ENCODE measurements around the gene NEK1.
"Not testable (repeated sequence)": the region's sequence is repeated elsewhere in the genome, so short reads cannot be mapped to it uniquely, and the experiment has no call there.

The NEK1 gene

GRCh38 chr4:169492436-169493163 is 119.8 kb downstream of the NEK1 start:
- peak; percentile 8 for DNase-seq

DNA sequence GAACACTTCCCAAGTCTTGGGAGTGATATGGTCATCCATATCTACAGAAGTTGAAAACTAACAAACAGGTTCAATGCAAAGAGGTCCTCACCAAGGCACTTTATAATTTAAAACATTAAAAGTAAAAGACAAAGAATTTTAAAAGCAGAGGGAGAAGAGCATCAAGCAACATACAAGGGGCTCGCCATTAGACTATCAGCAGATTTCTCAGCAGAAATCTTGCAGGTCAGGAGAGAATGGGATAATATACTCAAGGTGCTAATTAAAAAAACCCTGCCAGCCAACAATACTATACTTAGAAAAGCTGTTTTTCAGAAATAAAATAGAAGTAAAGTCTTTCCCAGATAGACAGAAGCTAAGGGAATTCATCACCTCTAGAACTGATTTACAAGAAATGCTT is 121.2 kb downstream of the NEK1 start:
- no peak for DNase-seq

DNA sequence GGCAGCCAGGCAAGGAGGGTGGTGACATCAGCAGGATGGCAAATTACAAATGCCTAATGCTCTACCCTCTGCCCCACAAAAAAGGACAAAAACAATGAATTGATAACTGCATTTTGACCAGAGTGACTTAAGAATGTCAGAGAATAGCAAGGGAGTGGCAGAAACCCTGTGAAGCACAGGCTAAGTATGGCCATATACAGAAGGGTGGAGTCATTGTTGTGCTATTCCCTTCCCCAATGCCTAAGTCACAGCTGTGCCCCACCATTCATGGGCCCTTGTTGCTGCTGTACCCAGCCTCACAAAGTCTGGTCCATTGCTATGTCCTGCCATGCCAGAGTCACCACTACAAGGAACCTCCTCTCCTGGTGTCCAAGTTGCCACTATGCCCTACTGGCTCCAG is 123.1 kb downstream of the NEK1 start:
- DNase-seq, result no peak

DNA sequence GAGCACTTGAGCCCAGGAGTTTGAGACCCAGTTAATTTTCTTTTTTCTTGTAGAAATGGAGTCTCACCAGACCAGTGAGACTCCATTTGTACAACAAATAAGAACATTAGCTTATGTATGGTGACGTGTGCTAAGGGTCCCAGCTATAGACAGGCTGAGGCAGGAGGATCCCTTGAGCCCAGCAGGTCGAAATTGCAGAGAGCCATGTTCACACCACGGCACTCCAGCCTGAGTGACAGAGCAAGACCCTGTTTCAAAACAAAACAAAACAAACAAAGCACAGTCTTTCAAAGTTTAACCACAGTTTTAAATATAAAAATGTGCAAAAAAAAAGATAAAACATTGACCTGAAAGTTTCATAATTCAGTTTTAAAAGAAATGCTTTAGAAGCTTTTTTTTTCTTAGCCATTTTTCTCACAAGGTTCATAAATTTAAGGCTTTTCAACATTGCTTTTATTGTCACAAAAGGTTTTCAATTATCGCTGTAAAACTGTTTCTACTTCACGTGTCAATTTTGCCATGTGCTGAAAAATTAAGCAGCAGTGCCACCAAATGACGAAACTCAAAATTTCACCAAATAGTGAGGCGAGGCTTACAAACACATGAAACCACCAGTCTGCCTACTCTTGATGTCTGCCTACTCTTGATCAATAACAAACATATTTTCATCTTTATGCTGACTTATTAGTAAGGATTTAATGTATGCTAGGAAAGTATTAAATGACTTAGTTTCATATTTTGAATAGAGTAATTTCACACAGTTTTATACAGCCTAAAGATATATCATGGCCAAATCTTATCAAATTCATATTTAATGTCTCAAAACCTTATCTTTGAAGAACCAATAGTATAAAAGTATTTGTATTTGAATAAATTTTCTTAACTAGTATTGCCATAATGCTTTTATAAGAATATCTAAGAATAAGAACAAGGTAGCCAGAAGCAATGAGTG is 126.3 kb downstream of the NEK1 start:
- peak; percentile 24 for DNase-seq

GRCh38 chr4:169485086-169485485 is 127.3 kb downstream of the NEK1 start:
- no peak for DNase-seq

- no peak for DNase-seq
Measured at GRCh38 chr4:169484485-169484884, 127.9 kb downstream of the NEK1 start.

- DNase-seq, result no peak
Measured at GRCh38 chr4:169464080-169464479, 148.3 kb downstream of the NEK1 start.

DNA sequence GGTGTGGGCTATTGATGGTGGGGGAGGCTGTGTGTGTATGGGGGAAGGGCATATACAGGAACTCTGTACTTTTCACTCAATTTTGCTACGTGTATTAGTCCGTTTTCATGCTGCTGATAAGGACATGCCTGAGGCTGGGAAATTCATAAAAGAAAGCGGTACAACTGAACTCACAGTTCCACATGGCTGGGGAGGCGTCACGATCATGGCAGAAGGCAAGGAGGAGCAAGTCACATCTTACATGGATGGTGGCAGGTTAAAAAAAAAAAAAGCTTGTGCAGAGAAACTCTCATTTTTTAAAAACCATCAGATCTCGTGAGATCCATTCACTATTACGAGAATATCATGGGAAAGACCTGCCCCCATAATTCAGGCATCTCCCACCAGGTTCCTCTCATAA is 152.3 kb downstream of the NEK1 start:
- DNase-seq, result no peak

- no peak for DNase-seq
Measured at GRCh38 chr4:169458575-169458974, 153.8 kb downstream of the NEK1 start.

- not testable (repeated sequence) for DNase-seq
Measured at GRCh38 chr4:169452644-169453043, 159.7 kb downstream of the NEK1 start.

DNA sequence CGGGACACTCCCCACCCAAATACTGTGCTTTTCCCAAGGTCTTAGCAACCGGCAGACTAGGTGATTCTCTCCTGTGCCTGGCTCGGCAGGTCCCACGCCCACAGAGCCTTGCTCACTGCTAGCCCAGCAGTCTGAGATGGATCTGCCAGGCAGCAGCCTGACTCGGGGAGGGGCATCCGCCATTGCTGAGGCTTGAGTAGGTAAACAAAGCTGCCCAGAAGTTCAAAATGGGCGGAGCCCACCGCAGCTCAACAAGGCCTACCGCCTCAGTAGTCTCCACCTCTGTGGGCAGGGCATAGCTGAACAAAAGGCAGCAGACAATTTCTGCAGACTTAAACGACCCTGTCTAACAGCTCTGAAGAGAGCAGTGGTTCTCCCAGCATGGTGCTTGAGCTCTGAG is 163.4 kb downstream of the NEK1 start:
- not testable (repeated sequence) for DNase-seq

DNA sequence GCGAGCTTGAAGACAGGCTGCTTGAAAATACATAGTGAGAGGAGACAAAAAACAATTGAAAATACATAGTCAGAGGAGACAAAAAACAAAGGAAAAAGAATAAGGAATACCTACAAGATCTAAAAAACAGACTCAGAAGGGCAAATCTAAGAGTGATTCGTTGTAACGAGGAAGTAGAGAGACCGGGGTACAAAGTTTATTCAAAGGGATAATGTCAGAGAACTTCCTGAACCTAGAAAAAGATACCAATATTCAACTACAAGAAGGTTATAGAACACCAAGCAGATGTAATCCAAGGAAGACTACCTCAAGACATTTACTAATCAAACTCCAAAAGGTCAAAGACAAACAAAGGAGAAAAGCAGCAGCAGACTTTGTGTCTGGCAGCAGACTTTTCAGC is 165.6 kb downstream of the NEK1 start:
- no peak for DNase-seq

- no peak for DNase-seq
Measured at GRCh38 chr4:169443748-169444147, 168.6 kb downstream of the NEK1 start.

GRCh38 chr4:169440446-169440845 is 171.9 kb downstream of the NEK1 start:
- no peak for DNase-seq

GRCh38 chr4:169439244-169439643 is 173.1 kb downstream of the NEK1 start:
- no peak for DNase-seq

DNA sequence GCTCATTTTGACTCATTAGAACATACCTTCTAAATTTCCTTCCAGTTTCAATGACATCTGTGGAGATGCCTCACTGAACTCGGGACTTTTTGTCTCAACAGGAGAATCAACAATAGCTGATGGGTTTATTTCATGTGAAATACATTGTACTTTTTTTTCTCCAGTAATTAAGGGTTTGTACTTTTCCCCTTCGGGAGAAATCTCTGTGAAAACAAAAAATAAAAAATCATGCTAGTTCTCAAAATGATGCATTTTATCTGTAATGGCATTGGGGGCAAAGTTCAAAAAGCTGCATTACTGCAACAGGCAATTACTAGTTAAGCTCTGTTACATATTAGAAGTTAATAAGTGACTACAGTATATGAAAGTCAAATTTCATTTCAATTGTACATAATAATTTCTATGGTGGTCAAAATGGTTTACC is 174.3 kb downstream of the NEK1 start:
- DNase-seq, result no peak

GRCh38 chr4:169437299-169438047 is 174.9 kb downstream of the NEK1 start:
- no peak for DNase-seq

DNA sequence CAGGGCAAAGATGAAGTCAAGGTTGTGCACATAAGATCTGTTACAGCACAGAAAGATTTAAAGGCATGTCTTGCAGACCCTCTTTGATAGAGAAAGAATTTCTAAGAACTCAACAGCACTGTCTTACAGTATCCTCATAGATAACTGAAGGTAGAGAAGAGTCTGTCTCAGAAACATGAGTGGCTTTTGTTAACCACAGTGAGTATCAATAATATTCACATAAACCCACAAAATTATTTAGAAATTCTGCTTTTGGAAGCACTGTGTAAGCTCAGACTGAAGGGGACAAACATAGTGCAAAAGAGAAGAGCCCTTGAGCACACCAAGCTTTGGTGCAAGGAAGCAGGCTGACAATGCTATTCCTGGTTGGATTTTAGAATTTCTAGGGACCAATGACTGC is 175.6 kb downstream of the NEK1 start:
- no peak for DNase-seq

DNA sequence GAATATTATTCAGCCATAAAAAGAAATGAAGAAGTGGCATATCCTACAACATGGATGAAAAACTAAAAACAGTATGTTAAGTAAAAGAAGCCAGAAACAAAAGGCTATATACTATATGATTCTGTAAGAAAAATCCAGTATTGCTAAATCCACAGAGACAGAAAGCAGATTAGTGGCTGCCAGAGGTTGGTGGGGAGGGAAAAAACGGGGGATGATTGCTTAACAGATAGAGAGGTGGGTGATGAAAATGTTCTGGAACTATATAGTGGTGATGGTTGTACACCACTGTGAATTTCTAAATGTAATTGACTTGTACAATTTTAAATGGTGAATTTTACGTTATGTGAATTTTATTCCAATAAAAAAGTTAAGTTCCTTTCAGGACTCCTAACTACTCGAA is 184.0 kb downstream of the NEK1 start:
- no peak for DNase-seq

GRCh38 chr4:169427727-169428126 is 184.7 kb downstream of the NEK1 start:
- not testable (repeated sequence) for DNase-seq

GRCh38 chr4:169420291-169420690 is 192.1 kb downstream of the NEK1 start:
- DNase-seq, result no peak

- DNase-seq, result no peak
Measured at GRCh38 chr4:169418846-169419245, 193.5 kb downstream of the NEK1 start.

- no peak for DNase-seq
Measured at GRCh38 chr4:169417629-169418282, 194.6 kb downstream of the NEK1 start.
